OCI-LY7 (cell line): Measurements from ENCODE around the gene LRP3.

ENCODE experiments used
- EZH2phosphoT487 ChIP-seq: fragments of 200-600 bp; sonication (generic); IDR thresholded peaks from 2 replicates; pipeline ENCODE4 v1.6.1; 2018; ENCODE audit warnings: low read depth, borderline replicate concordance, mild to moderate bottlenecking, mixed run types, antibody characterized with exemption, low read length, moderate library complexity, mixed read lengths
- TF ChIP-seq, protein P1 (sequence below): fragments of 200-600 bp; sonication (generic); conservative IDR thresholded peaks from 2 replicates; pipeline ENCODE4 v1.5.1; 2014; ENCODE audit warnings: mild to moderate bottlenecking, antibody characterized with exemption, low read length, moderate library complexity, mixed read lengths

GRCh38 chr19:33211794-33212435 lies 17.8 kb downstream of the LRP3 start:
- TF ChIP-seq, protein P1, sequence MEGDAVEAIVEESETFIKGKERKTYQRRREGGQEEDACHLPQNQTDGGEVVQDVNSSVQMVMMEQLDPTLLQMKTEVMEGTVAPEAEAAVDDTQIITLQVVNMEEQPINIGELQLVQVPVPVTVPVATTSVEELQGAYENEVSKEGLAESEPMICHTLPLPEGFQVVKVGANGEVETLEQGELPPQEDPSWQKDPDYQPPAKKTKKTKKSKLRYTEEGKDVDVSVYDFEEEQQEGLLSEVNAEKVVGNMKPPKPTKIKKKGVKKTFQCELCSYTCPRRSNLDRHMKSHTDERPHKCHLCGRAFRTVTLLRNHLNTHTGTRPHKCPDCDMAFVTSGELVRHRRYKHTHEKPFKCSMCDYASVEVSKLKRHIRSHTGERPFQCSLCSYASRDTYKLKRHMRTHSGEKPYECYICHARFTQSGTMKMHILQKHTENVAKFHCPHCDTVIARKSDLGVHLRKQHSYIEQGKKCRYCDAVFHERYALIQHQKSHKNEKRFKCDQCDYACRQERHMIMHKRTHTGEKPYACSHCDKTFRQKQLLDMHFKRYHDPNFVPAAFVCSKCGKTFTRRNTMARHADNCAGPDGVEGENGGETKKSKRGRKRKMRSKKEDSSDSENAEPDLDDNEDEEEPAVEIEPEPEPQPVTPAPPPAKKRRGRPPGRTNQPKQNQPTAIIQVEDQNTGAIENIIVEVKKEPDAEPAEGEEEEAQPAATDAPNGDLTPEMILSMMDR, result no peak
- no peak for TF ChIP-seq EZH2phosphoT487
